ENCODE data around the gene TGFB1.

DNA sequence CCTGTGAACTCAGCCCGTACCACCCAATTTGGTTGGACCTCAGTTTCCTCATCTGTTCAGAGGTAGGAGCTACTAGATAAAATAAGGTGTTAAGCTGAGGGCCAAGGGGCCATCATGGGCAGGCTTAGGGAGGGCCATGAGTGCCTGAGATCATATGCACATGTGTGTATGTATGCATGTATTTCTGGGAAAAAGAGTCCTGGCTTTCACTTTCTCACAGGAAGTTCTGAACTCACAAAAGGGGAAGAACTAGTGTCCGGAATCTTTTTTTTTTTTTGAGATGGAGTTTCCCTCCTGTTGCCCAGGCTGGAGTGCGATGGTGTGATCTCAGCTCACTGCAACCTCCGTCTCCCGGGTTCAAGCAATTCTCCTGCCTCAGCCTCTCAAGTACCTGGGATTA is 18.9 kb downstream of the TGFB1 start:
- TF ChIP-seq, protein P1, sequence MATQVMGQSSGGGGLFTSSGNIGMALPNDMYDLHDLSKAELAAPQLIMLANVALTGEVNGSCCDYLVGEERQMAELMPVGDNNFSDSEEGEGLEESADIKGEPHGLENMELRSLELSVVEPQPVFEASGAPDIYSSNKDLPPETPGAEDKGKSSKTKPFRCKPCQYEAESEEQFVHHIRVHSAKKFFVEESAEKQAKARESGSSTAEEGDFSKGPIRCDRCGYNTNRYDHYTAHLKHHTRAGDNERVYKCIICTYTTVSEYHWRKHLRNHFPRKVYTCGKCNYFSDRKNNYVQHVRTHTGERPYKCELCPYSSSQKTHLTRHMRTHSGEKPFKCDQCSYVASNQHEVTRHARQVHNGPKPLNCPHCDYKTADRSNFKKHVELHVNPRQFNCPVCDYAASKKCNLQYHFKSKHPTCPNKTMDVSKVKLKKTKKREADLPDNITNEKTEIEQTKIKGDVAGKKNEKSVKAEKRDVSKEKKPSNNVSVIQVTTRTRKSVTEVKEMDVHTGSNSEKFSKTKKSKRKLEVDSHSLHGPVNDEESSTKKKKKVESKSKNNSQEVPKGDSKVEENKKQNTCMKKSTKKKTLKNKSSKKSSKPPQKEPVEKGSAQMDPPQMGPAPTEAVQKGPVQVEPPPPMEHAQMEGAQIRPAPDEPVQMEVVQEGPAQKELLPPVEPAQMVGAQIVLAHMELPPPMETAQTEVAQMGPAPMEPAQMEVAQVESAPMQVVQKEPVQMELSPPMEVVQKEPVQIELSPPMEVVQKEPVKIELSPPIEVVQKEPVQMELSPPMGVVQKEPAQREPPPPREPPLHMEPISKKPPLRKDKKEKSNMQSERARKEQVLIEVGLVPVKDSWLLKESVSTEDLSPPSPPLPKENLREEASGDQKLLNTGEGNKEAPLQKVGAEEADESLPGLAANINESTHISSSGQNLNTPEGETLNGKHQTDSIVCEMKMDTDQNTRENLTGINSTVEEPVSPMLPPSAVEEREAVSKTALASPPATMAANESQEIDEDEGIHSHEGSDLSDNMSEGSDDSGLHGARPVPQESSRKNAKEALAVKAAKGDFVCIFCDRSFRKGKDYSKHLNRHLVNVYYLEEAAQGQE (IDR thresholded peaks at IDR 0.05; ENCODE audit: low read depth, low read length), result no peak
- TF ChIP-seq RAD21 (IDR thresholded peaks at IDR 0.05; ENCODE audit: low read length), result no peak

Data from SK-N-SH (cell line).